HG02973 (cell line): ENCODE results near the gene ASB11.

Experiments used
- ATAC-seq: cut with Tn5 transposase; IDR thresholded peaks from one replicate; pipeline ENCODE4 v1.9.1; 2021; ENCODE audit warnings: moderate library complexity; ENCODE audit not compliant: unreplicated experiment

The ASB11 gene

GRCh38 chrX:15235001-15235400, 80.4 kb downstream of the ASB11 start:
- no peak for ATAC-seq

- ATAC-seq, result no peak
These were observed 81.9 kb downstream of the ASB11 start for GRCh38 chrX:15233416-15234015.
